Purkinje cell (primary cell): ENCODE results near the gene LYRM9. TPM values are rescaled to one million over a fixed set of nuclear protein-coding genes. Genes with fewer than 3 reads are reported as not detected.

ENCODE experiments used
- polyA plus RNA-seq: library from polyadenylated mRNA; unstranded; fragments of >200 nt; fragmentation: Nextera tagmentation; gene quantifications from 2 replicates; pipeline ENCODE4 v1.2.1, GENCODE V29; 2014

LYRM9 gene
- 4.9 and 15.7 TPM in 2 replicates for polyA plus RNA-seq

GRCh38 chr17:27892866-27893769 is at the start of gene LYRM9:
Gene LYRM9 (minus strand): TSS chr17:27893365. CDS start chr17:27882694, 10,671 bp downstream.

Other genes with a start within 250 kb of the LYRM9 start
- gene NOS2, start 92.8 kb downstream of the LYRM9 start, polyA plus RNA-seq, result not detected in 2 replicates
- 61.1 and 62.6 TPM in 2 replicates for gene NLK, start 149.3 kb upstream of the LYRM9 start, polyA plus RNA-seq